ENCODE results near the gene MSTN.

The MSTN gene
- total RNA-seq: 0.04 to 0.19 (median 0.16) reads per million in 3 experiments

- DNase-seq: no peak
Observed at GRCh38 chr2:190062601-190063000, at the start of gene MSTN. Gene MSTN (minus strand): TSS chr2:190062729. CDS start chr2:190062596, 133 bp downstream.

DNA sequence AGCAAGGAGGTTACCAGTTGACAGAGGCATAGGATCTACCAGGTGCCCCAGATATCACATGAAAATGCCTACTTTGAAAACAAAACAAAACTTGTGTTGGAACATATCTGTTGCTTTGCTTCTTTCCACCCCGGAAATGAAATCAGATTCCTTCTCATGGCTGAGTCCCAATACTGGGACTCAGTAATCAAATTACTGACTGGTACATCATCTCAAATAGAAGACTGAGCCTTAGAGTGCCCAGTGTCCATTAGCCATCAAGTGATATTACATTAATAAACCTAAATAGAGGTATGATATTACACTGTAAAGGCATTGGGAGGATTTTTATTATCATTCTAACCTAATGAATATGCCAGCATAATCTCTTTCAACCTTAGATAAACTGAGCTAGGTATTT is 48.6 kb upstream of the MSTN start:
- DNase-seq: no peak

- no peak for DNase-seq
Observed at GRCh38 chr2:190110699-190111098, 48.2 kb upstream of the MSTN start.

- no peak for DNase-seq
Observed at GRCh38 chr2:190110131-190110530, 47.6 kb upstream of the MSTN start.

DNA sequence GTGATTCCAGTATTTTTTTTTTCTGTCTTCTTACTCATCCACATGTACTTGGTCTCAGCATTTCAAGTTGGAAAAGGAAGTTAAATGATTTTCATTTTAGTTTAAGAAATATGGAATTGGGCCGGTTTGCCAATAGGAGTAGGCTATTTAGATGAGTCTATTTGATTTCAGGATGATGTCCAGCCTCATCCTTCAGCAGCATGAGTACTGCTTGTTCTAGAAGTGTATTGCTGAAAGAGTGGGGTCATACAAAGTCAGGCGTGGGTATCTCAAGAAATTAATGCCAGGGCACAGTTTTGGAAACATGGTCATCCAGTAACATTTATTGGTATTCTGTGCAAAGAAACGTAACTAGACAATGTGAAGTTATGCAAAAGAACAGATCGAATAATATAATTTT is 44.9 kb upstream of the MSTN start:
- DNase-seq: no peak

- no peak for DNase-seq
Observed at GRCh38 chr2:190106783-190107182, 44.3 kb upstream of the MSTN start.

- DNase-seq: no peak
Observed at GRCh38 chr2:190105554-190105953, 43.0 kb upstream of the MSTN start.

GRCh38 chr2:190103144-190103543 is 40.6 kb upstream of the MSTN start:
- no peak for DNase-seq

DNA sequence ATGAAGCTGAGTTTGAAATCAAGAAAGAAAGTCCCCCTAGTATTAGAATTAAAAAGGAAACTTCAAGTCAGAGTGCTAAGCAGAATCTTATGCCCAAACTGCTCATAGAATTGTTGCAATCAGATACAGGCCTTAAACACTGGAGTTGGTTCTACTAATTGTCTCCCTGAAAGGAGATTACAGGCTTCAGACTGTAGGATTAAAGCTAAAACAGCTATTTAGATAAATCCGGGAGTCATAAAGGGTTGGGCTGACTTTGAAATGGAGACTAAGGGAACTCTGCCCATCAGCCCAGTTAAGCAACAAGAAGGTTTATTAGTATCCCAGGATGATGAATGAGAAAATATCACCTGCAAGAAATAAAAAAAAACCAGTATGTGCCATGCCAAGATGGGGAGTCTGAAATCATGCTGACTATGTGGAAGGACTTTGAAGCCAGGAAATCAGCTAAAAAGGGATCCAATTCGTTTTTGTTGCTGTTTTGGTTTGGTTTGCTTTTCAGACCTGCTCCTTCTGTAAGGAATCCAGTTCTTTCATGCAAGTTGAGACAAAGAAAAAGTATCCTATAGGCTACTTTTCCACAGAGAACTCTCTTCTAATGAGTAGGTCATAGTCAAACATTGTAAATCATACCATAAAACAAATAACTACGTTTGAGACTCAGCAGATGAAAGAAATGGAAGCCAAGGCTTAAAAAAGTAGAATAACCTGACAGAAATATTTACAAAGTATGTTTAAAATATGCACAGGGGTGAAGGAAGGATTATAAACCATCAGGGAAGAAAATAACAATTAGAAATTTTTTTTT is 37.6 kb upstream of the MSTN start:
- no peak for DNase-seq

DNA sequence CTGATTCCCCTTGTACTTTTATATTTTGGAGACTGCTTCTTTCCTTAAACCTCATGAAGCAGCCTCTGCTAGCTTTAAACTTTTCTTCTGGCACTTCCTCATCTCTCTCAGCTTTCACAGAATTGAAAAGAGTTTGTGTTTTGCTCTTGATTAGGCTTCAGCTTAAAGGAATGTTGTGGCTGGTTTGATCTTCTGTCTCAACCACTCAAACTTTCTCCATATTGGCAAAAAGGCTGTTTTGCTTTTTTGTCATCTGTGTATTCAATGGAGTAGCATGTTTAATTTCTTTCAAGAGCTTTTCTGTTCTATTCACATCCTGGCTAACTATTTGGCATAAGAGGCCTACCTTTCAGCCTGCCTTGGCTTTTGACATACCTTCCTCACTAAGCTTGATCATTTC is 36.3 kb upstream of the MSTN start:
- DNase-seq: no peak

GRCh38 chr2:190097115-190097514 is 34.6 kb upstream of the MSTN start:
- DNase-seq: no peak

- no peak for DNase-seq
Observed at GRCh38 chr2:190094316-190094871, 31.9 kb upstream of the MSTN start.

DNA sequence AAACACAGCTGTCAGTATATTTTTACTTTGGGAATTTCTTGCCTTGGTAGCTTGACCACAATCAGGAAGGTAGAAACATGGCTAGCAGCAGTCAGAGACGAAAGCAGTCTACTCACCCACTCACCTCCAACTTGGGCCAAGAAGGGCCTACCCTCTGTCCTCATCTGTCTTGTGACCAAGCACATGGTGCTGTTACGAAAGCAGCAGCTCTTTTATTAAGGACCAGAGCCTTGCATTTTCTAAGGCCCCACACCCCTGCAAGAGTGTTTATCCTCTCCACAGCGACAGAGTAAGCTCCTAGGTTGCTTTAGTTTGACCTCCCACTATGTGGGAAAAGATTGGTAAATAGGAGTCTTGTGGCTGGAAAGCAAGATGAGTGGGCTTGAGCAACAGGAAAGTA is 31.3 kb upstream of the MSTN start:
- DNase-seq: no peak

GRCh38 chr2:190090148-190090547 is 27.6 kb upstream of the MSTN start:
- no peak for DNase-seq

- DNase-seq: peak; percentile 35
Observed at GRCh38 chr2:190088917-190089316, 26.4 kb upstream of the MSTN start.

DNA sequence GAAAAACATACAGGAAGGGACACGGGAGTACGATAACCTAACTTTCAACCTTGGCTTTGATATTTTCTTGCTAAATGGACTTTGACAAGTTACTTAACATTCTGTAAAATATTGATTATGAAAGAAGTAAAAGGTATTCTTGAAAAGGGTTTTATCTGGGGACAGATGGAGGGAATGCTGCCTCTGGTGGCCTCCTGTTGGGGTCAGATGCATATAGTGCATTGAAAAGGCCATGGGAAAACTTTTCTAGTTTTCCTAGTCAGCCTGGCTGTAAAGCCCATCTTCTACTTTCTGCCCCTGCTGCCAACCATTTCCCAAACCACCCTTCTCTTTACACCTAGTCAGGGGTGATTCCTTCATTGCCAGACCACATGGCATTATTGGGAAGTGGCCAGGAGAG is 22.2 kb upstream of the MSTN start:
- no peak for DNase-seq

GRCh38 chr2:190082118-190082517 is 19.6 kb upstream of the MSTN start:
- no peak for DNase-seq

GRCh38 chr2:190080527-190081049 is 18.1 kb upstream of the MSTN start:
- DNase-seq: no peak

DNA sequence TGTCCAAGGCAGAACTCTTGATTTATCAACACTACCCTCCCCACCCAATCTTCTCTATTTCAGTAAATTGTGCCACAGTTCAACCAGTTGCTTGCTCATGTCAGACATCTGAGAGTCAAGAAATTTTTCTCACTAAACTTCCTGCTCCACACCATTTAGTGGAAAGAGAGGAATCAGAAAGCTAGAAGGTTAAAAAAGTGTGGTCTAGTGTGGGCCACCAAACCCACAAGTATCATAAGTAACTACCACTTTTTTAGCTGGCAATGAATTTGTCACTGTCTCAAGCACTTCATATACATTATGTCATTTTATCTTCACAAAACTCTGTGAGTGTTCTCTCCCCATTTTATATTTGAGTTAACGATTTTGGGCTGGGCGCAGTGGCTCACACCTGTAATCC is 16.6 kb upstream of the MSTN start:
- no peak for DNase-seq

DNA sequence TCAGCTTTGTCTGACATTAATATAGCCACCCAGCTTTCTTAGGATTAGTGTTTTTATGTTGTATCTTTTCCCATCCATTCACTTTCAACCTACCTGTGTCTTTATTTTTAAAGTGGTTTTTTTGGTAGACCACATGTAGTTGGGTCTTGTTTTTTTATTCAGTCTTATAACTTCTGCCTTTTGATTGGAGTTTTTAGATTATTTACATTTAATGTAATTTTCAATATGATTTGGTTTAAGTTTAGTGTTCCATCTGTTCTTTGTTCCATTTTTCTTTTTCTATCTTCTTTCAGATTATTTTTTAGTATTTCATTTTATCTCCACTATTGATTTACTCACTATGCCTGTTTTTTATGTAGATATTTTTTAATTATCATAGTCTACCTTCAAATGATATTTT is 13.1 kb upstream of the MSTN start:
- no peak for DNase-seq

DNA sequence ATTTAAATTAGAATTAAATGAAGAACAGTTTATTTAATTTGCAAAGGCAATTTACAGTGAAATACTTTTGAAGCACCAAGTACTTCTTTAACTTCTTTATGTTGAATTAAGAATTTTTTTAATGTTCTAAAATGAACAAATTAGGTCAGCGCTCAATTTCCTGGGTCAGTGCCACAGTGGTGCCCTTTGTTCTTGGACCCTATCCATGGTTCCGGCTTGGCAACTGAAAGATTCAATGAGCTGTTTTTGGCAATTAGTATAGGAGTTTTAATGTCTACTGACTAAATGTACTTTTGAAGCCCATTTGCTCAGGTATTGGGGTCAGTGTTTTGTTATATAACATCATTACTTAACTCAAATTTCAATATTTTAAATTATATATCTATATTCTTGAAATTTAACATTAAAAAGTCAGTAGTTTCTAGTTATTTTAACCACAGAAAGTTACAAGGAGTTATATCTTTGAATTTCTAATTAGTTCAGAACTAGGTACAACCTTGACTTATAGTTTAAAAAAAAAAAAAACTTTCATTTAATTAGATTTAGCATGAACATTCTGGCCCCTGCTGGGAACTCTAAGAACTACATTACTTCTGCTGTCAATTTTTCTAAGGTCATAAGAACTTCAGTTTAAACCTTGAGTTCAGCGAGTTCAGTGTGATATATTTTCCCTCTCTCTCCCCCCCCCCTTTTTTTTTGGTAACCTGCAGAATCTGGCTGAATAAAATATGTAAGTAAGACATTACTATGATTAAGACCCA is 7.6 kb upstream of the MSTN start:
- DNase-seq: peak; percentile 7

DNA sequence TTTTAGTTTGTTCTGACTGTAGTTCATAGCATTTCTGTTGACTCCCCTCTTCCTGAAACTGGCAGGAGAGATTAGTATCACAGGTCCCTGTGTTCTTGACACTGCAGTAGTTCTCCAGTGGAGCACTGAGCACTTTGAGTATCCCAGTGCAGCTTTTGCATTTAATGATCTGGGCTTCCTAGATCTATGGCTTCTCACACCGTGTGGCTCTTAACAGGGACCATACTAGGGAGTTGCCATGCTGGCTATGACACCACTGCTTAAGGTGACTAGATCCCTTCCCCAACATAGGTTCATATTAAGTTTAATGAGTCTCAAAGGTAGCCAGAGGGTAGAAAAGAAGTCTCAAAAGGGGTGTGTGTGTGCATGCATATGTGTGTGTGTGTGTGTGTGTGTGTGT is 6.2 kb upstream of the MSTN start:
- no peak for DNase-seq

DNA sequence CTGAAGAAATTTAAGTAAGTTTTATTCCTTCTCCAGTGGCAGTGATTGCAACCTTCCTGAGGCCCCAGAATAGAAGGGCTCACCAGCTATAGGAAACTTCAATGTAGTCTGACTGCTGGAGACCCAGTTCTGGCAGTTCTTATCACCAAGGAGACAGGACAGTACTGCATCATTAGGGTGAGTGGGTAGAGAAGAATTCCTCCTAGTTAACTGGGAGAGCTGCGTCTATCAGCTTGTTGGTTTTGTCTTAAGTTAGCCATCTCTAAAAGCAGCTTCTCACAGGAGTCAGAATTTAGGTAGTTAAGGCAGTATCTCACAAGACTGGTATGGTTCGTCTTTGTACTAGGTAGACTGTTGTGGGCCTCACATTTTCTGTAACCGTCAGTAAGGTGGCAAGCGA is 3.3 kb upstream of the MSTN start:
- DNase-seq: no peak

- DNase-seq: no peak
Observed at GRCh38 chr2:190063624-190064023, 1.1 kb upstream of the MSTN start.
